Pancreas (tissue), 10 donors: ENCODE measurements around the gene RERE. TPM values are rescaled to one million over a fixed set of nuclear protein-coding genes. Genes with fewer than 3 reads are reported as not detected.

Experiments
- ATAC-seq, 4 donors: fragments of 200-7000 bp; cut with Tn5 transposase; one replicate each; pipeline versions ENCODE4 v1.8.0 to v1.9.1; 2020; ENCODE audit warnings: mild to moderate bottlenecking in 4 of 4, moderate library complexity in 4 of 4
- DNase-seq, 6 donors: peaks; one replicate each; pipeline ENCODE4 v3.0.0-alpha.2; 2020
- FAIRE-seq: peaks from 2 replicates; lab custom pipeline; 2012; peaks lifted over from hg19 to GRCh38; lab: Jason Lieb, UNC
- H3K27ac ChIP-seq, 4 donors: fragments of 200-600 bp; sonication (generic); 1 replicate in 3 of 4; 2 replicates in 1 of 4; pipeline versions ENCODE4 v1.5.0 to v1.8.0; 2020
- H3K27me3 ChIP-seq, 4 donors: fragments of 200-600 bp; one replicate each; pipeline ENCODE4 v1.8.0; 2021
- H3K36me3 ChIP-seq, 3 donors: fragments of 200-600 bp; sonication (generic) in 1 of 3; one replicate each; pipeline versions ENCODE4 v1.5.0 to v1.8.0; 2020 to 2021
- H3K4me1 ChIP-seq, 3 donors: fragments of 200-600 bp; one replicate each; pipeline ENCODE4 v1.8.0; 2021
- H3K4me3 ChIP-seq, 4 donors: fragments of 200-600 bp; sonication (generic) in 2 of 4; one replicate each; pipeline versions ENCODE4 v1.5.0 to v1.8.0; 2020 to 2021
- H3K9me3 ChIP-seq, 4 donors: fragments of 200-600 bp; one replicate each; pipeline ENCODE4 v1.8.0; 2021
- CTCF ChIP-seq, 4 donors: fragments of 200-600 bp; sonication (generic) in 3 of 4; IDR thresholded peaks; one replicate each; pipeline versions ENCODE4 v1.5.0 to v1.8.0; 2021; ENCODE audit warnings: antibody characterized with exemption in 4 of 4
- WGBS, 2 donors: extraction: QIAGEN DNeasy Blood & Tissue Kit; methylation state at CpG; one replicate each; pipeline ENCODE4 v1.1.7; 2013; 5-methylcytosine and 5-hydroxymethylcytosine counted together
- intact Hi-C, 3 donors: fragments of 100-400 bp; cut with DNase I; formaldehyde crosslinking; loops; one replicate each; pipeline versions ENCODE4 v1.11.1 to v1.14.2; 2022
- polyA plus RNA-seq, 2 donors: library from polyadenylated mRNA; stranded (reverse); fragments of 200-250 nt; gene quantifications; one replicate each; pipeline ENCODE4 v1.2.3, GENCODE V29; 2013
- total RNA-seq, 6 donors: library from RNA; stranded (reverse); fragmentation: NEBNext Ultra II Directional in 4 of 6; extraction: Animal tissue kit (Norgen Biotek cat#: 25700) in 4 of 6; gene quantifications; one replicate each; pipeline versions ENCODE4 v1.2.1 to v1.2.4, GENCODE V29; 2021 to 2023
- donor health status: healthy with polysubstance abuse.
- donor health status: DM: no; HTN: no; CAD: no; lungs with moderate emphysema.
- donor health status: DM: no; HTN: no; CAD: no.
- donor health status: control.
- donor health status: control.
- donor health status: Bipolar disorder and iron deficiency.
- donor health status: DM: yes; HTN: yes; CAD: no.
- donor health status: DM: no; HTN: no; CAD: no.
- donor health status: DM: no; HTN: no; CAD: no.
- donor health status: DM: yes; HTN: yes; CAD: no.

The RERE gene
- total and polyA plus RNA-seq, 8 donors: 27.0 to 76.7 (median 50.7) TPM

DNA sequence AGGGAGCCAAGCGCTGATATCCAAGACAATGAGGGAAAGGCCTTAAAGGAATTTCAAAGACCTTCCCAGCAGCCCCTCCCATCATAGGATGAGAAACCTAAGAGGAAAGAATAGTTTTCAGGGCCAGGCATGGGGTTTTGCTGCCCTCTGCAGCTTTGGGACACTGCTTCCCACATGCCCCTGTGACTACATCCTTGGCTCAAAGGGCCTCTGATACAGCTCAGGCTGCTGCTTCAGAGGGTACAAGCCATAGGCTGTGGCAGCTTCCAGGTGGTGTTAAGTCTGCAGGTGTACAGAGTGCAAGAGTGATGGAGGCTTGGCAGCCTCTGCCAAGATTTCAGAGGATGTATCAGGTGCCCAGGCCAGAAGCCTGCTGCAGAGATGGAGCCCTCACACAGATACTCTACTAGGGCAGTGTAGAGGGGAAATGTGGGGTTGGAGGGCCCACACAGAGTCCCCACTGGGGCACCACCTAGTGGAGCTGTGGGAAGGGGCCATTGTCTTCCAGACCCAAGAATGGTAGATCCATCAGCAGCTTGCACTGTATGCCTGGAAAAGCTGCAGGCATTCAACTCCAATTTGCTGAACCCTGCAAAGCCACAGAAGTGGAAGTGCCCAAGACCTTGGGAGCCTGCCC lies 373.8 kb downstream of the RERE start:
- TF ChIP-seq CTCF (IDR thresholded peaks at IDR 0.05): no peak
- WGBS, 2 donors: 100% methylated on average over 1 of the region's 1 CpG
- Histone ChIP-seq H3K27me3 (no peaks in the 10 kb centered on the region), H3K9me3 (no peaks in the 10 kb centered on the region), H3K4me3 (no peak overlapping the region), H3K27ac (no peak overlapping the region), H3K4me1 (peaks cover 9 to 14% (median 9%) of the 10 kb centered on the region in 3 donors), H3K36me3 (no peaks in the 10 kb centered on the region)
- FAIRE-seq: no peak
- no peak for DNase-seq
- ATAC-seq: no peak
- intact Hi-C loops: no loop called here

DNA sequence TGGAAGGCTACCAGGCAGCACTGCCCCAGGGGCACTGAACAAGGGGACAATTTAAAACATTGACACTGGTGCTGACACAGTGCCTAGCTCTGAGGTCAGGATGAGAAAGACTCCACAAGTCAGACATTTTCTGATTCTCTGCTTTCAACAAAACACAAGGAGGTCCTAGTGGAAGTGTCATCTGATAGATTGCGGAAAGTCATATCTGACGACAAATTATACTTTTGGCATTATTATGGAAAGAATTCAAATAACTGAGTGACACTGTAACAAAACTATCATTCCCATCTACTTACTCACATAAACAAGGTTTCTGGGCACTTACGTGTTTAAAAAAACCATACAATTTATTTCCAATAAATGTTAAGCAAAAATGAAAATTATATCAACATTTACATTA lies 376.0 kb downstream of the RERE start:
- no peak overlapping the region for H3K27ac ChIP-seq
- no peak overlapping the region for H3K4me3 ChIP-seq
- no peaks in the 10 kb centered on the region for H3K9me3 ChIP-seq
- FAIRE-seq: no peak
- intact Hi-C loops: no loop called here
- no peak for ATAC-seq
- 89 to 92% methylated on average over 3 of the region's 3 CpGs for WGBS, 2 donors
- peaks cover 9 to 21% (median 18%) of the 10 kb centered on the region in 3 donors for H3K4me1 ChIP-seq
- no peak for DNase-seq
- no peaks in the 10 kb centered on the region for H3K27me3 ChIP-seq
- TF ChIP-seq CTCF (IDR thresholded peaks at IDR 0.05): no peak
- H3K36me3 ChIP-seq: no peaks in the 10 kb centered on the region

DNA sequence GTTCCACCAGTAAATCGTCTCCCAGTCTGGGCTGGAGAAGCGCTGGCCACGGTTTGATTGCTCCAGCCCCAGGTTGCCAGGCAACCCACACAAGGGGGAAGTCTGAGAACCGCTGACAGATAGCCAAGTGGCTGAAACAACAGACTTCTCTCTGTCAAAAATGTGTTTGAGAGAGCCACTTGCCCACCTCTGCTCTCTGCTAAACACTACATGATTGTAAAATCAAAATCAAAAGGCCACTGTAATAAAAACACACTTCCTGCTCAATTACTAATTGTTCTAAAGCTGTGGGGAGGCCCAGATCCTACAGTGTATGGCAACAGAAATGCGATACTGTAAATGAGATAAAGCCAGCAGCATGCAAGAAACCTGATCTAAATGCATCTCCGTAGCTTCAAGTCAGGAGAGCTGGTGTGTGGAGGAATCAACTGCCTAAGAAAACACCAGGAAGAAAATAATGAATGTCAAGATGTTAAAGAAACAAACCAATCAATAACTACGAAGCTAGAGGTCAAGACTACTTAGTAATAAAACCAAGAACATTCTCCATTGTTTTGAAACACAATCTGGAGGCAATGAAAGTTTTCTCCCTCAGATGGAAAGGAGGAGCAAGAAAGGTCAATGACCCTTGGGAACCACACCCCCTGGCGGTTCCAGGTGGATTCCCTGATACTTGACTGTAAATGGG lies 378.3 kb downstream of the RERE start:
- peak; percentile 80 to 95 (median 90) for ATAC-seq
- H3K27ac ChIP-seq: peak overlapping the region; percentile 0 to 63 (median 32)
- no peaks in the 10 kb centered on the region for H3K36me3 ChIP-seq
- no peak for FAIRE-seq
- H3K4me1 ChIP-seq: peaks cover 9 to 21% (median 18%) of the 10 kb centered on the region in 3 donors
- 6 to 10% methylated on average over 8 of the region's 8 CpGs for WGBS, 2 donors
- no peaks in the 10 kb centered on the region for H3K27me3 ChIP-seq
- intact Hi-C loops: no loop called here
- TF ChIP-seq CTCF (IDR thresholded peaks at IDR 0.05): no peak
- DNase-seq: peak; percentile 51 to 75 (median 68)
- no peak overlapping the region for H3K4me3 ChIP-seq
- no peaks in the 10 kb centered on the region for H3K9me3 ChIP-seq

DNA sequence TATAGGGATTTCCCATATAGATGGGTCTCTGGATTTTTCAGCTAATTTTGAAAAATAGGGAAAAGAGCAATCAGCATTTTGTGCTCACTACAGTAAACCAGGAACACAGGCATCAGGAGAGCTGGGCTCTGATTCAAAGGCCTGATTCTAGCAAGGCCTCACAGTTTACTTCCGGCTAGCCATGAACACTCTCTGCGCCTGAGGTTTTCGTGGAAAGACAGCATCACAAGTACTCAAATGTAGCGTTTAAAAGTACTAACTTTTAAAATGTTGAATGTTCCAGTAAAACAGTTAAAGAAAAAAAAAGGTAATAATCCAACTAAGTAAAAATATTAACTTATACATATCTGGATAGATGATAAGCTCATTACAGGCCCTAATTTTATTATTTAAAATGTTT lies 379.0 kb downstream of the RERE start:
- no peak for TF ChIP-seq CTCF (IDR thresholded peaks at IDR 0.05)
- peak overlapping the region in 3 of 4 donors; percentile 12 to 63 (median 51) for H3K27ac ChIP-seq
- ATAC-seq (peak in 3 of 4 donors; percentile 59 to 69 (median 61)), FAIRE-seq (no peak), DNase-seq (no peak)
- H3K27me3 ChIP-seq: no peaks in the 10 kb centered on the region
- no peak overlapping the region for H3K4me3 ChIP-seq
- H3K36me3 ChIP-seq: no peaks in the 10 kb centered on the region
- WGBS, 2 donors: 69 to 75% methylated on average over 4 of the region's 4 CpGs
- H3K4me1 ChIP-seq: peaks cover 9 to 21% (median 18%) of the 10 kb centered on the region in 3 donors
- intact Hi-C loops: no loop called here
- no peaks in the 10 kb centered on the region for H3K9me3 ChIP-seq

DNA sequence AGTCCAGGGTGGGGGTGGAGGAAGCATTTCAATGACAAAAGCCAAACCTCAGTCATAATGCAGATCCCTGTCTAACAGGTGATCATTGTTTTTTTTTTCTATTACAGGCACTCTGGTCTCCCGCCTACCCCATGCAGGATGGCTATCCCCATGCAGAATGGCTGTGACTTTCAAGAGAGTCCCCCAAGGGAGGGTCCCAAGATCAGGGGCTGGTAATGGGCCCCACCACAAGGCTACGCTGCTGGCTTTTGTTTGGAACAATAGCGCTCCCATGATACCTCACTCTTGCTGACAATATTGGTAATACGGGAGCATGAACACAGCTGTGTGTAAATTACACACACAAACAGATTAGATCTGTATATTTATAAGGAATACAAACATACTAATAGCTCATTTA lies 380.1 kb downstream of the RERE start:
- no peak for ATAC-seq
- no peak for TF ChIP-seq CTCF (IDR thresholded peaks at IDR 0.05)
- H3K4me3 ChIP-seq: no peak overlapping the region
- FAIRE-seq: no peak
- H3K9me3 ChIP-seq: no peaks in the 10 kb centered on the region
- no peak overlapping the region for H3K27ac ChIP-seq
- H3K27me3 ChIP-seq: no peaks in the 10 kb centered on the region
- intact Hi-C loops: no loop called here
- peaks cover 9 to 21% (median 18%) of the 10 kb centered on the region in 3 donors for H3K4me1 ChIP-seq
- DNase-seq: no peak
- H3K36me3 ChIP-seq: no peaks in the 10 kb centered on the region
- 86 to 89% methylated on average over 4 of the region's 4 CpGs for WGBS, 2 donors
